Stimulated activated CD4-positive, alpha-beta T cell treated with anti-CD3 and anti-CD28 coated beads, Interleukin-1b, Interleukin-23, amount 100 ng/mL, for 48 hours (primary cell): ENCODE data around the gene ST3GAL2.
"Not testable (repeated sequence)": the region's sequence is repeated elsewhere in the genome, so short reads cannot be mapped to it uniquely, and the experiment has no call there.

Source experiments
- DNase-seq: peaks from one replicate; pipeline ENCODE4 v3.0.0-alpha.2; 2020

ST3GAL2 gene

GRCh38 chr16:70413572-70413971, 25.3 kb downstream of the ST3GAL2 start:
- DNase-seq = not testable (repeated sequence)

GRCh38 chr16:70412385-70412784, 26.5 kb downstream of the ST3GAL2 start:
- no peak for DNase-seq

- DNase-seq = no peak
These were observed 28.2 kb downstream of the ST3GAL2 start for GRCh38 chr16:70410734-70411133.

- DNase-seq = no peak
These were observed 31.1 kb downstream of the ST3GAL2 start for GRCh38 chr16:70407811-70408274.

GRCh38 chr16:70406104-70406503, 32.8 kb downstream of the ST3GAL2 start:
- not testable (repeated sequence) for DNase-seq

- DNase-seq = no peak
These were observed 35.8 kb downstream of the ST3GAL2 start for GRCh38 chr16:70402916-70403659.

- DNase-seq = no peak
These were observed 38.9 kb downstream of the ST3GAL2 start for GRCh38 chr16:70399951-70400350.

- DNase-seq = no peak
These were observed 39.5 kb downstream of the ST3GAL2 start for GRCh38 chr16:70399381-70399780.

GRCh38 chr16:70398177-70398743, 40.6 kb downstream of the ST3GAL2 start:
- DNase-seq = no peak

GRCh38 chr16:70396246-70396904, 42.5 kb downstream of the ST3GAL2 start:
- DNase-seq = no peak

- DNase-seq = peak; percentile 63
These were observed 43.5 kb downstream of the ST3GAL2 start for GRCh38 chr16:70395345-70395901.

GRCh38 chr16:70394853-70395252, 44.0 kb downstream of the ST3GAL2 start:
- DNase-seq = no peak

GRCh38 chr16:70393662-70394061, 45.2 kb downstream of the ST3GAL2 start:
- no peak for DNase-seq

GRCh38 chr16:70392606-70393005, 46.3 kb downstream of the ST3GAL2 start:
- no peak for DNase-seq

GRCh38 chr16:70391881-70392481, 46.9 kb downstream of the ST3GAL2 start:
- no peak for DNase-seq

- no peak for DNase-seq
These were observed 47.5 kb downstream of the ST3GAL2 start for GRCh38 chr16:70391446-70391845.

- no peak for DNase-seq
These were observed 48.1 kb downstream of the ST3GAL2 start for GRCh38 chr16:70390774-70391173.

GRCh38 chr16:70388006-70388680, 50.8 kb downstream of the ST3GAL2 start:
- no peak for DNase-seq

GRCh38 chr16:70386289-70386986, 52.5 kb downstream of the ST3GAL2 start:
- DNase-seq = not testable (repeated sequence)

- no peak for DNase-seq
These were observed 55.4 kb downstream of the ST3GAL2 start for GRCh38 chr16:70383421-70383960.

- no peak for DNase-seq
These were observed 57.1 kb downstream of the ST3GAL2 start for GRCh38 chr16:70381604-70382342.
